Measurements from ENCODE around the gene TCF7L1.

Gene TCF7L1

GRCh38 chr2:85110991-85111560 lies 22.1 kb upstream of the TCF7L1 start:
- H3K4me3 ChIP-seq (ENCODE audit: low read depth, low read length), result no peak overlapping the region
- POLR2A ChIA-PET, result interaction anchor here (0.6 kb wide), 1 partner anchor 307 kb away, joined by 3 read pairs; the partner anchor contains the start of gene SH2D6
- no peak for TF ChIP-seq CTCF (IDR thresholded peaks at IDR 0.05; ENCODE audit: insufficient read depth, low read length, missing control alignments)
- CTCF ChIA-PET, result interaction anchor here (1.7 to 4.1 kb wide), 3 partner anchors 21 to 188 kb away, joined by 4 to 20 read pairs (median 14); partner anchors contain the start of gene TCF7L1
- no peak for DNase-seq (ENCODE audit: low read depth, low spot score)

GRCh38 chr2:85111819-85112281 lies 21.3 kb upstream of the TCF7L1 start:
- H3K4me3 ChIP-seq (ENCODE audit: low read depth, low read length), result no peak overlapping the region
- DNase-seq (ENCODE audit: low read depth, low spot score), result no peak
- ChIA-PET POLR2A (interaction anchor here (1.0 kb wide), 1 partner anchor 177 kb away, joined by 3 read pairs; no protein-coding TSS in a partner anchor), CTCF (interaction anchor here (1.1 to 4.1 kb wide), 5 partner anchors 10 to 188 kb away, joined by 4 to 20 read pairs (median 7); partner anchors contain the start of gene TCF7L1)
- TF ChIP-seq CTCF (IDR thresholded peaks at IDR 0.05; ENCODE audit: insufficient read depth, low read length, missing control alignments), result no peak

- ChIA-PET CTCF (interaction anchor here (0.9 to 4.1 kb wide), 7 partner anchors 19 to 187 kb away, joined by 3 to 20 read pairs (median 4); partner anchors contain the start of gene TCF7L1), POLR2A (interaction anchor here (1.0 kb wide), 1 partner anchor 175 kb away, joined by 3 read pairs; no protein-coding TSS in a partner anchor)
- no peak overlapping the region for H3K4me3 ChIP-seq (ENCODE audit: low read depth, low read length)
- TF ChIP-seq CTCF (IDR thresholded peaks at IDR 0.05; ENCODE audit: insufficient read depth, low read length, missing control alignments), result no peak
- DNase-seq (ENCODE audit: low read depth, low spot score), result no peak
Observed at GRCh38 chr2:85112906-85113625, 20.1 kb upstream of the TCF7L1 start.

- TF ChIP-seq CTCF (IDR thresholded peaks at IDR 0.05; ENCODE audit: insufficient read depth, low read length, missing control alignments), result no peak
- H3K4me3 ChIP-seq (ENCODE audit: low read depth, low read length), result no peak overlapping the region
- ChIA-PET POLR2A (interaction anchor here (0.6 kb wide), 1 partner anchor 61 kb away, joined by 3 read pairs; no protein-coding TSS in a partner anchor), CTCF (interaction anchor here (1.0 to 4.1 kb wide), 7 partner anchors 8 to 185 kb away, joined by 3 to 20 read pairs (median 3); no protein-coding TSS in a partner anchor)
- no peak for DNase-seq (ENCODE audit: low read depth, low spot score)
Observed at GRCh38 chr2:85114586-85115330, 18.4 kb upstream of the TCF7L1 start.

GRCh38 chr2:85116207-85116606 lies 17.0 kb upstream of the TCF7L1 start:
- ChIA-PET CTCF (no interaction called here), POLR2A (no interaction called here)
- DNase-seq (ENCODE audit: low read depth, low spot score), result no peak

More at GRCh38 chr2:85116207-85116606, 17.0 kb upstream of the TCF7L1 start:
- no peak overlapping the region for H3K4me3 ChIP-seq (ENCODE audit: low read depth, low read length)
- no peak for TF ChIP-seq CTCF (IDR thresholded peaks at IDR 0.05; ENCODE audit: insufficient read depth, low read length, missing control alignments)

Data from AG04449 (cell line).